Common myeloid progenitor, CD34-positive (primary cell): ENCODE data around the gene SLAMF9.

Experiments
- CTCF ChIA-PET: fragments of 350-600 bp; sonication (Branson Sonifier 250); formaldehyde crosslinking; loops from one replicate; lab custom pipeline; 2021; ENCODE audit warnings: antibody characterized with exemption; lab: Charles Lee
- POLR2A ChIA-PET: fragments of 350-600 bp; sonication (Branson Sonifier 250); formaldehyde crosslinking; loops from one replicate; lab custom pipeline; 2021; ENCODE audit warnings: antibody characterized with exemption; lab: Charles Lee
- DNase-seq, 3 donors: peaks; one replicate each; pipeline versions ENCODE4 v3.0.0 to v3.0.0-alpha.2; 2013
- H3K27ac ChIP-seq, 2 experiments: 1 replicate in 1 of 2; 2 replicates in 1 of 2; pipeline ENCODE4 v1.7.0; 2013; ENCODE audit warnings: inconsistent platforms in 2 of 2, low read length in 2 of 2, mild to moderate bottlenecking in 2 of 2, low read depth in 1 of 2, moderate library complexity in 1 of 2; ENCODE audit not compliant: severe bottlenecking in 2 of 2, insufficient read depth in 1 of 2, poor library complexity in 1 of 2
- H3K27me3 ChIP-seq, 5 experiments: replicated peaks in 2 of 5; 1 replicate in 3 of 5; 2 replicates in 2 of 5; pipeline versions ENCODE4 v1.6.1 to v1.7.0; 2013; ENCODE audit warnings: low read length in 4 of 5, mild to moderate bottlenecking in 2 of 5, moderate library complexity in 2 of 5, inconsistent platforms in 1 of 5; ENCODE audit not compliant: insufficient read depth in 5 of 5, control insufficient read depth in 4 of 5
- H3K36me3 ChIP-seq, 4 experiments: 1 replicate in 2 of 4; 2 replicates in 2 of 4; pipeline versions ENCODE4 v1.6.1 to v1.7.0; 2013; ENCODE audit warnings: low read length in 3 of 4, control low read depth in 1 of 4, mild to moderate bottlenecking in 1 of 4; ENCODE audit not compliant: control insufficient read depth in 4 of 4, insufficient read depth in 4 of 4
- H3K4me1 ChIP-seq, 4 experiments: 1 replicate in 3 of 4; 2 replicates in 1 of 4; pipeline versions ENCODE4 v1.6.1 to v1.7.1; 2013; ENCODE audit warnings: low read length in 3 of 4, mild to moderate bottlenecking in 3 of 4, control low read depth in 1 of 4, inconsistent platforms in 1 of 4, moderate library complexity in 1 of 4; ENCODE audit not compliant: control insufficient read depth in 4 of 4, insufficient read depth in 4 of 4; ENCODE audit errors: control extremely low read depth in 1 of 4
- H3K4me3 ChIP-seq, 7 experiments: 1 replicate in 4 of 7; 2 replicates in 3 of 7; pipeline versions ENCODE4 v1.5.1 to v1.7.0; 2013; ENCODE audit warnings: mild to moderate bottlenecking in 7 of 7, low read length in 6 of 7, moderate library complexity in 6 of 7, inconsistent platforms in 2 of 7, low read depth in 2 of 7, control low read depth in 1 of 7; ENCODE audit not compliant: insufficient read depth in 4 of 7, control insufficient read depth in 1 of 7; ENCODE audit errors: extremely low read depth in 1 of 7
- H3K9me3 ChIP-seq, 5 experiments: 1 replicate in 4 of 5; 2 replicates in 1 of 5; pipeline versions ENCODE4 v1.6.1 to v1.7.1; 2013; ENCODE audit warnings: low read length in 4 of 5, mild to moderate bottlenecking in 2 of 5, inconsistent platforms in 1 of 5, low read depth in 1 of 5, moderate library complexity in 1 of 5; ENCODE audit not compliant: control insufficient read depth in 4 of 5, insufficient read depth in 2 of 5; ENCODE audit errors: control extremely low read depth in 1 of 5
- WGBS: methylation state at CpG from one replicate; pipeline ENCODE4 v1.1.5; 2013; ENCODE audit not compliant: insufficient coverage; 5-methylcytosine and 5-hydroxymethylcytosine counted together

SLAMF9 gene

DNA sequence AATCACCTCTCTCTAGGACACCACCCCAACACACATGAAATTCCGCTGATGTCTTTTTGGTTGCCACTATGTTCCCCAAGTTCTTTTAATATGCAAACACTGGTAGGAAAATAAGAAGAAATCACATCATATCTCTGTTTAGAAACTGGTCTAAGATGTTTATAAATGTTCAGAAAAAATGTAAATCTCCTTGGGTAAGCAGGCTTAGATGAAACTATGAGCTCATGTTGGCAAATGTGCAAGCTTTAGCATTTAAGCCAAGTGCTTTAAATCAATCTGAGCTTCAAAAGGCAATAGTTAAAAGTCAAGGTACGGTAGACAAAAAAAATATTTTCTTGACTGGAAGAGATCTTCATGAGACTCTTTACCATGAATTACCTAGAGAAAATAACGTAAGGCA is 25.2 kb upstream of the SLAMF9 start:
- CTCF ChIA-PET: no interaction called here
- POLR2A ChIA-PET: interaction anchor here (0.6 kb wide), 1 partner anchor 182 kb away, joined by 3 read pairs; no protein-coding TSS in a partner anchor

DNA sequence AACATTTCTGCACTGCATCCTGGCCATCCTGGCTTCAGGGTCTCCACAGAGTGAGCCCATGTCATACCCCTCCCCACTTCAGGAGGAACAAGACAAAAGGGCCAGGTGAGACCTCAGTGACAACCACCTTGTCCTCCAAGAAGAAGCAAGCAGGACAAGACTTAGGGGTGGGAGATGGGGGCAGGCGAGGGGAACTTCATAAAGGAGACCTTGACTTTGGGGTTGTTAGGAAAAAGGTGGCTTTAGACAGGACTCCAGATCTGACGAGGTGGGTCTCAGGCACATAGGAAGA is 24.0 kb upstream of the SLAMF9 start:
- POLR2A ChIA-PET: no interaction called here
- no peaks in the 10 kb centered on the region for H3K9me3 ChIP-seq
- peaks cover 0 to 19% (median 5%) of the 10 kb centered on the region in 5 experiments for H3K27me3 ChIP-seq
- DNase-seq: no peak
- CTCF ChIA-PET: no interaction called here
- no peak overlapping the region for H3K27ac ChIP-seq
- WGBS: 90% methylated on average over 2 of the region's 2 CpGs
- no peak overlapping the region for H3K4me3 ChIP-seq
- no peaks in the 10 kb centered on the region for H3K4me1 ChIP-seq
- H3K36me3 ChIP-seq: no peaks in the 10 kb centered on the region

More for the DNA sequence above, 25.2 kb upstream of the SLAMF9 start:
- no peaks in the 10 kb centered on the region for H3K36me3 ChIP-seq
- no peak overlapping the region for H3K27ac ChIP-seq
- no peak for DNase-seq
- no CpG with 5 or more reads among the region's 3 CpGs for WGBS
- H3K4me3 ChIP-seq: no peak overlapping the region
- H3K27me3 ChIP-seq: peaks cover 0 to 19% (median 5%) of the 10 kb centered on the region in 5 experiments
- H3K4me1 ChIP-seq: no peaks in the 10 kb centered on the region
- no peaks in the 10 kb centered on the region for H3K9me3 ChIP-seq

DNA sequence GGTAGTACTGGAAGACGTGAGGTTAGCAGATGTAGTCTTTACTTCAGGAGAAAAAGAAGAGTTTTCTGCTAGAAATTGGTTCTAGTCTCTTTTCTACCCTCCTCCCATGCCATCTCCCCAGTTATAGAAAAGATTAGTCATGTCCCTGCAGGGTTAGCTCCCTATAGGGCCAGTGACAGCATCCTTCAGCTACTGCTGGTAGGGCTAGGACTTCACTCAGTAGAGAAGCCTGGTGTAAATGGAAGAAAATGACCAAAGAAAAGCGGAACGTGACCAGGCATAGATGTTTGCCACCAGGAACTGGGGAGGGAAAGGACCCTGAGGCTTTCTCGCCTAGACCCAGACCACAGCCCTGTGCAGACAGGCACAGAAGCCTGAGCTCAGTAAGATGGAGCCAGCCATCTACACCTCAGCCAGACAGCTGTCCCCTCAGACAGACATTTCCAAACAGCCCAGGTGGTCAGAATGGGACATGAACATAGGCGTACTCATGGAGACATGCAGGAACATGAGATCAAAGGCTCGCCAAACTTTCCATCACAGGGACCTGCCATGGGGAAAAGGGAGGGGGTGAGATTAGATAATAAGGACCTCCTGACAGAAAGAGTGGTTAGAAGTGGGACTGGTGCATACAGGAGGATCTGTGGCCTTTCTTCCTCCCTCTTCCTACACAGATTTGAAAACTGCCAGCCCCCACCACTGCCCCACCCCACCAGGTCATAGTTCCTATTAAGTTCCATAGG is 23.5 kb upstream of the SLAMF9 start:
- ChIA-PET POLR2A (no interaction called here), CTCF (interaction anchor here (1.4 kb wide), 1 partner anchor 28 kb away, joined by 3 read pairs; no protein-coding TSS in a partner anchor)
- H3K27me3 ChIP-seq: peaks cover 0 to 19% (median 5%) of the 10 kb centered on the region in 5 experiments
- 92% methylated on average over 4 of the region's 6 CpGs for WGBS
- H3K9me3 ChIP-seq: no peaks in the 10 kb centered on the region
- H3K4me1 ChIP-seq: no peaks in the 10 kb centered on the region
- H3K4me3 ChIP-seq: no peak overlapping the region
- DNase-seq: no peak
- H3K27ac ChIP-seq: no peak overlapping the region
- H3K36me3 ChIP-seq: no peaks in the 10 kb centered on the region

DNA sequence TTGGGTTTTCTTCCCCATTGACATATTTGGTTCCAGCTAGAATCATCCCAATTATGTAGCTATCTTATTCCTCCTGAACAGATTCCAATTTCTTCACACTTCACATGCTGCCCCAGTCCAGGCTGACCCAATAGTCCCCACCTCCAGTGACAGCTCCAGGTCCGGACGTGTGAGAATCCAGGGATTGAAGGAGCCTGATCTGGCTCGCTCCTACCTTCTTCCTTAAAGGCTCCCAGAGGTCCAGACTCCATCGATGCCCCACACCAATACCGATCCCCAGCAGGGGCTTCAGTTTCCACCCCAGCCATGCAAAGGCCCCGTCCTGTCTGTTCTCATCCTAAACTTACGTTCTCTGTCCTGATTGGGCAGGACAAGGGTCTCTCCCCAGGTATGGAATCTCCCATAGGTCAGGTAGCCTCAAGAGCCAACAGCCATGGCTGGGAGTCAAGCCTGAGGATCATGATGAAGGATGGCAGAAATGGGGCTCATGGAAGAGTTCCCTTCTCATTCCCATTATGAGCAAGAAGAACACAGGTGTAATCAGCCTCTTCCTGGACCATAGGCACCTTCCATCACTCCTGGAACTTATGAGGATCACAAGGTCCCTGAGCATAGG is 20.4 kb upstream of the SLAMF9 start:
- Histone ChIP-seq H3K4me1 (no peaks in the 10 kb centered on the region), H3K27me3 (peaks cover 0 to 19% (median 3%) of the 10 kb centered on the region in 5 experiments), H3K4me3 (no peak overlapping the region), H3K36me3 (no peaks in the 10 kb centered on the region), H3K27ac (no peak overlapping the region), H3K9me3 (no peaks in the 10 kb centered on the region)
- CTCF ChIA-PET: interaction anchor here (3.2 kb wide), 1 partner anchor 29 kb away, joined by 9 read pairs; the partner anchor contains the start of gene IGSF9
- DNase-seq: no peak
- POLR2A ChIA-PET: no interaction called here
- 98% methylated on average over 5 of the region's 7 CpGs for WGBS

DNA sequence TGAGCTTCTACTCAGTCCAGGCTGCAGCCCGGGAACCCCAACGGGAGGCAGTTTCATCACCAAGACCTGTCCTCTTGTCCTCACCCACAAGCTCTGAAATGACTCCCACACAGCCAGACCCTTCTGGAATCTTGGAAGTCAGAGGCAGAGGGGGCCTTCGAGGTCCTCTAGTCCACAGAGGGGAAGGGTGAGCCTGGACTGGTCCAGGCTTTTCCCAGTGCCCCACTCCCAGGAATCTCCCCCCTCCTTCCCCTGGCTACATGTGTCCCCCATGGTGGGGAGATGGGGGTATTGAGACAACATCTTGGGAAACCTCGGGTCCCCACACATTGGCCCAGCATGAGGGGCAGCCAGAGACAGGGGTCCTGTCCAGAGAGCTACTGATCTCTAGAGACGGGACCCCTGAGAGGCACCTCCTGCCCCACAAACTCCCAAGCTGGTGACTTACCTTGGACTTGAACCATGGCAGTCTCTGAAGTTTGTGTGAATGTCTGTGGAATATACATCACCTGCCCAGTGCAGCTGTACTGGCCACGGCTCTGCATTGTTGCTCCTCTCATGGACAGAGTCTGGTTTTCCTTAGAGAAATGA is 19.4 kb upstream of the SLAMF9 start:
- Histone ChIP-seq H3K4me3 (no peak overlapping the region), H3K4me1 (no peaks in the 10 kb centered on the region), H3K27me3 (peaks cover 0 to 19% (median 3%) of the 10 kb centered on the region in 5 experiments), H3K27ac (no peak overlapping the region), H3K36me3 (no peaks in the 10 kb centered on the region), H3K9me3 (no peaks in the 10 kb centered on the region)
- WGBS: 97% methylated on average over 4 of the region's 6 CpGs
- DNase-seq: no peak
- ChIA-PET POLR2A (no interaction called here), CTCF (interaction anchor here (1.0 to 3.2 kb wide), 2 partner anchors 28 to 33 kb away, joined by 3 to 9 read pairs; partner anchors contain the start of gene IGSF9)

DNA sequence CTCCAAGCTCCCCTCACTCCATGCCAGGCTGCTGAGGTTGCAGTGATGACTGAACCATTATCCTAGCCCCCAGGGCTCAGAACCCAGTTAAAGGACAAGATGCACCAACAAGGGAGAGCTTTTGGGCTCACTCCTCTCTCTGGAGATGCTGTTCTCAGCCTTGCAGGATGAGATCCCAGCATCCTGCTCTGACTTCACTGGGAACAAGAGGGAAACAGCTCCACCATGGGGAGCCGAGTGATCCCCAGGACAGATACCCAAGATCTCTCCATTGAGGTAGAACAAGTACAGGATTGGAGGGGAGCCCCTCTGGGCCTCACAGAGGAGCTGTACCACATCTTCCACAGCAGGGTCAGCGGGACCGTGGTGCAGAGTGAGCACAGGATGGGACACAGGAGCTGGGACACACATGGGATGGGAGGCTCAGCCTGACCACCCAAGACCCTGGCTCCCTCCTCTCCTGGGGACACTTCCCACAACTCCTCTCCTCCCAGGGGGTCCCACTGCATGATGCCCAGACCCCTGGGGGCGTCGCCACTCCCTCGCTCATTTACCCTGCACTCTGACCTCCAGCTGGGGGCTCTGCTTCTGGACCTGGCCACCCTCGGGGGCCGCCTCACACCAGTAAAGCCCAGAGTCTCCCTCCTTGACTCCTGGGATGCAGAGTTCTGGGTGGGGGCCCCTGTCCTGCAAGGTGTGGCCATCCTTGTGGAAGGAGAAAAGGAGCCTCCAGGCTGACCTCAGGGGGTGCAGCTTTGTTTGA is 18.6 kb upstream of the SLAMF9 start:
- H3K9me3 ChIP-seq: no peaks in the 10 kb centered on the region
- H3K36me3 ChIP-seq: no peaks in the 10 kb centered on the region
- no peaks in the 10 kb centered on the region for H3K4me1 ChIP-seq
- H3K27me3 ChIP-seq: peaks cover 0 to 17% (median 3%) of the 10 kb centered on the region in 5 experiments
- CTCF ChIA-PET: interaction anchor here (0.9 to 3.2 kb wide), 6 partner anchors 27 to 759 kb away, joined by 3 to 9 read pairs (median 3); partner anchors contain the start of gene IGSF9
- no peak overlapping the region for H3K4me3 ChIP-seq
- DNase-seq: no peak
- 97% methylated on average over 6 of the region's 8 CpGs for WGBS
- no peak overlapping the region for H3K27ac ChIP-seq
- POLR2A ChIA-PET: no interaction called here
